NCI-H2107 (cell line): ENCODE measurements around the gene CACNA2D4.
"Not testable (repeated sequence)": the region's sequence is repeated elsewhere in the genome, so short reads cannot be mapped to it uniquely, and the experiment has no call there.

Experiments
- DNase-seq: peaks from one replicate; lab custom pipeline; 2025; lab: John Stamatoyannopoulos, UW

CACNA2D4 gene

GRCh38 chr12:1832801-1833595 lies 85.5 kb downstream of the CACNA2D4 start:
- no peak for DNase-seq

GRCh38 chr12:1830981-1831963 lies 87.2 kb downstream of the CACNA2D4 start:
- no peak for DNase-seq

- no peak for DNase-seq
These were observed 88.0 kb downstream of the CACNA2D4 start for GRCh38 chr12:1830401-1830845.

DNA sequence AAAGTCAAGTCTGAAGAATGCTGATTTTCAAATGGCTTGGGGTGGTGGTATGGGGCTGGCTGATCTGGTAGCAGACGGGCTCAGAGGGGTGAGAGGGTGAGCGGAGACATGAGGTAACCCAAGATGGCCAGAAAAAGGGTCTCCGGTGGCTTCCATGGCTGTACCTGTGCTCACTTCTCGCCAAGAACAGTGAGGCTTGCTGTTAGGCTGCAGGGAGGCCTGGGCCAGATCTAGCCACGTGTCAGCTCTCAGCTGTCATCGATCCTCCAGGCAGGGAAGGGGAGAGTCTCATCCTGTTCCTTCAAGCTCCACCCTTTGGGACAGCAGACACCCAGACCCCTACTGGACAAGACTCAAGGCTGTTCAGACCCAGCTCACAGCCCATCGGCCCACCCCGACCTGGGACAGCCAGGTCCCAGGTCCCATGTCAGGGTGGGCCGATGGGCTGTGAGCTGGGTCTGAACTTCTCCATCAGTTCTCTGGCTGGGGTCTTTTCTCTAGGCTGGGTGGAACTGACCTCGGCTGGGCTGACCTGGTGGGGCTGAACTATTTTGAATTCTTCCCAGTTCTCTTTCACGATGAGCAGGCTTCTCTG lies 89.0 kb downstream of the CACNA2D4 start:
- no peak for DNase-seq

- DNase-seq: no peak
These were observed 89.6 kb downstream of the CACNA2D4 start for GRCh38 chr12:1828856-1829255.

DNA sequence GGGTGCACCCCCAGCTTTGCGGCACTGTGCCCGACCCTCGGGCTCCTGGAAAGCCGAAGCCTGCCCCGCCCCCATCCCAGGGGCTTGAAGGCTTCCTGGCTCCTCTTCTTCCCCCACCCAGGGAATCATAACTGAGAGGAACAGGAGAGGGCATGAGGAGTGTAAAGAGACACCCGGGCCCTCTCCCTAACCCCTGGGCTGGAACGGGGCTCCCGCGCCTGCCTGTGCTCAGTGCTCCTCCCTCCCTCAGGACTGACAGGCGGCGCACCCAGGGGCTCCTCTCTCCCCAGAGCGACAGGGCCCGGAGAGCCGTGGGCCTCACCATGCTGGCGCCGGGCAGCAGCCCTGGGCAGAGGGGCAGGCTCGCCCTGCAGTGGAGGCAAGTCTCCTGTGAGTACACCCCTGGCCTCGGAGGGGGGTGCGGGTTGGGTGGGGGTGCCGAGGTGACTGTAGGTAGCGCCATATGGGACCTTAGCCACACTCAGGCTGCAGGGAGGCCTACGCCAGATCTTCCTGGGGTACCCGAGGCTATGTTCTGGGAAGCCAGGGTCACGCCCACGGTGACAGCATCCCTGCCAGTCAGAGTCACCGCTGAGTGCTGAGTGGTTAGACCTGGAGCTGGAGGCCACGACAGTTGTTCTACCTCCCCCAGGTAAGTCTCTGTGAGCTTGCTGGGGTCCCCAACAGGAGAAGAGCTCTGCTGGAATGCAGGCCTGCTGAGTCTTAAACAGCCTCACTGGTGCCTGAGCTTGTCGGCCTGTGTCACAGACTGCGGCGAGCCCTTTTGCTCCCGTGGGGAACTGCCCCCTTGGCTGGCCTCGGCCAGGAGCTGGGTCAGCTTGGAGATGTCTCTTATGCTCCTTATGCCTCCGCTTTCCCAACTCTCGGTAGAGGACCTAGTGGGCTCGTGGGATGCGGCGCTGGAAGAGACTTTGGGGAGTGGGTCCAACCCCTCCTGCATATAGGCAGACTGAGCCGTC lies 90.3 kb downstream of the CACNA2D4 start:
- DNase-seq: no peak

GRCh38 chr12:1826867-1827705 lies 91.4 kb downstream of the CACNA2D4 start:
- DNase-seq: no peak

GRCh38 chr12:1826401-1826800 lies 92.1 kb downstream of the CACNA2D4 start:
- no peak for DNase-seq

GRCh38 chr12:1825382-1826102 lies 92.9 kb downstream of the CACNA2D4 start:
- DNase-seq: no peak

GRCh38 chr12:1823237-1823636 lies 95.2 kb downstream of the CACNA2D4 start:
- DNase-seq: no peak

DNA sequence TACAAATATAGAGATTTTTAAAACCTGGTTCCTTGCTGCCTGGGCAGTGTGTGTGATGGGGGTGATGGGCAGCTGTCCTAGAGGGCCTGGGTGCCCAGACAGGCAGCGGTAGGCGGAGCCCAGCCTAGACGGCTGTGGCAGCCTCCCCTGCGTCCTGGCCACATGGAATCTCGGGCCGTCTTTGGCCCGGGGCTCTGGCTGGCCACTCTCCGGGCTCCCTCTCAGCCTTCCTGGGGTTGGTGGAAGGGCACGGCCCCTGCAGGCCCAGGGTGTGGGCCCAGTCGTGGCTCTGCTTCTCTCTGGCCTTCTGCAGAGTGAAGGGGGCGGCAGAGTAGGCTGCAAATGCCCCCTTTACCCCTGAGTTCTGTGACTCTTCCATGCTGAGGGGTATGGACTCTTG lies 95.8 kb downstream of the CACNA2D4 start:
- DNase-seq: no peak

DNA sequence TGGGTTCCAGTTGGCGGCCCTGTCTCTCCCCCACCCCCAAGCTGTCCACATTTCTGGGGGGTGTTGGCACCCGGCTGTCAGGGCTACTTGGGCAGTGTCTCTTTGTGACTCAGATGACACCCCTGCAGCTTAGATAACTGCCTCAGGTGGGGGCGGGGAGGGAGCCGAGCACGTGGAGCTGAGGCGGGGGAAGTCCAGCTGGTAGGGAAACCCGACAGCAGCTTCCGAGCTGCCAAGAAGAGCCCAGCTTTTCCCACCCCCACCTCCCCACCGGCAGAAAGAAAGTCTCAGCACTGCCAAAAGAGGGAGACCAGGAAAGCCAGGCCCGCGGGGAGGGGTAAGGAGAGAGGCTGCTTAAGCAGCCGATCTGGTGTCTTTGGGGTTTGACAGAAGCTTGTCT lies 96.6 kb downstream of the CACNA2D4 start:
- DNase-seq: no peak

- no peak for DNase-seq
These were observed 97.6 kb downstream of the CACNA2D4 start for GRCh38 chr12:1820896-1821291.

DNA sequence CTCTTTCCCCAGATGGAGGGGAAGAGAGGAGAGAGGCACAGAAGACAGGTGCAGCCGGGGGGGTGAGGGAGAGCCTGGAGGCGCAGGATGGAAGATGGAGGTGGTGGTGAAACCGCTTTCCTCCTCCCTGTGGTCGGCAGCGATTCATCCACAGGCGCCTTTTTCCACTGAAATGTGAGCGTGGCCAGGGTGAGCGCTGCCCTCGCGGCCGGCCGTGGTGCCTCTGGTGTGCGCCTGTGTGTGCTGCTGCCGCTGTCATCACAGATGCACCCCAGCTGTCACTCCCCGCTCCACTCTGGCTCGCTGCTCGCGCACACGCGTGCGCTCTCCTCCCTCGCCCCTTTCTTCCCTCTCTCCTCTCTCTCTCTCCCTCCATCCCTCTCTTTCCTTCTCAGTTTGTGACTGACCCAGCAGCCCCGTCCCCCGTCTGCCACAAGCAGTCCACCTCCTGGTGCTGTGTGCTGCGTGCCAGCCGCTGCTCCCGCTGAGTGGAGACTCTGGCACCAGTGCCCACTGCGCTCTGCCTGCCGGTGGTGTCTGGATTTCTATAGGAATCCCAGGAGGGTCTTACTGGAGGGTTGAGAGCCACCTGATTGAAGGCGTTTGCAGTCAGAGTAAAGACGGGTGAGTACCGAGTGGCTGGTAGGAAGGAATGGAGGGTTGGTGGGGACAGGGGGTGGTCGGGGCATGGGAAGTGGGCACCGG lies 98.1 kb downstream of the CACNA2D4 start, which contains the start of gene LRTM2:
TSS of gene LRTM2 (plus strand) at position 375 of the 705 bp plus-strand sequence. CDS start 7,584 bp downstream, outside the sequence.
- no peak for DNase-seq

- no peak for DNase-seq
These were observed 98.9 kb downstream of the CACNA2D4 start for GRCh38 chr12:1819571-1819970.

DNA sequence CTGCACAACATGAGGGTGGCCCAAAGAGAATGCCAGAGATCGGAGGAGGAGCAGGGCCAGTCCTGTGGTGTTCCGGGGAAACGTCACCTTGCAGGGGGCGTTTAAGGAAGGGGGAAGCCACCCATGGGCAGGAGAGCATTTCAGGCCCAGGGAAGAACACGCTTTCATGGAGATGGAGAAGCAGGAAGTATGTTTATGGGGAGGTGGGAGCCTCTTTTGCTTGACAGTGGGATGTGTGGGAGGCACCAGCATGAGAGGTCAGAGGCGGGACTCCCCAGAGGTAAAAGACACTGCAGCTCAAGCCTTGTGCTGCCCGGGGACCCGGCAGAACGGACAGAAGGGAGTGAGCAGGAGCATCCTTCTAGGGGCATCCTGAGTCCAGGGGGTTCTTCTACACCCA lies 99.4 kb downstream of the CACNA2D4 start:
- no peak for DNase-seq

DNA sequence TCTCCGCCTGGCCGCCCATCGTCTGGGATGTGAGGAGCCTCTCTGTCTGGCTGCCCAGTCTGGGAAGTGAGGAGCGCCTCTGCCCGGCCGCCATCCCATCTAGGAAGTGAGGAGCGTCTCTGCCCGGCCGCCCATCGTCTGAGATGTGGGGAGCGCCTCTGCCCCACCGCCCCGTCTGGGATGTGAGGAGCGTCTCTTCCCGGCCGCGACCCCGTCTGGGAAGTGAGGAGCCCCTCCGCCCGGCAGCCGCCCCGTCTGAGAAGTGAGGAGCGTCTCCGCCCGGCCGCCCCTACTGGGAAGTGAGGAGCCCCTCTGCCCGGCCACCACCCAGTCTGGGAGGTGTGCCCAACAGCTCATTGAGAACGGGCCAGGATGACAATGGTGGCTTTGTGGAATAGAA lies 100.5 kb downstream of the CACNA2D4 start:
- DNase-seq: not testable (repeated sequence)

DNA sequence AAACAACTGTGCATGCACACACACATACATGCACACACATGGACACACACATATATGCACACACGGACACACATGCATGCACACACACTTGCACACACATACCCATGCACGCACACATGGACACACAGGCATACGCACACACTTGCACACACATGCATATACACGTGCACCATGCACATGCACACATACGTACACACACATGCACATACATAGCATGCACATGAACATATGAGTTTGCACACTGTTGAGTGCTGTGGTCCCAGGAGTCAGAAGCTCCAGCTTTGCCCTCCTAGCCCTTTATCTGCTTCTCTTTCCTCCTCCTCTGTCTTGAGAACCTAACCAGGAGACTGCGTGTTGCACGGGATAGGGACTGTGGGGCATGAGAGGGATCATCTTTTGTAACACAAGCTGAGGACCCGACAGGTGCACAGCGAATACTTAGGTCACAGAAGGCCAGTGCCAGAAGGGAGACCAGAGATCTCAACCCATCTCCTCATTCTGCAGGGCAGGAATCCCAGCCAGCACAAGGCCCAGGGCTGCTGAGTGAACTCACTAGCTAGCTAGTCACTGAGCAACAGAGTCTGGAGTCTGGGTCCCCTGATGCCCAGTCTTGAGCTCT lies 101.6 kb downstream of the CACNA2D4 start:
- no peak for DNase-seq
